Measurements from ENCODE around the gene SORCS2.

DNA sequence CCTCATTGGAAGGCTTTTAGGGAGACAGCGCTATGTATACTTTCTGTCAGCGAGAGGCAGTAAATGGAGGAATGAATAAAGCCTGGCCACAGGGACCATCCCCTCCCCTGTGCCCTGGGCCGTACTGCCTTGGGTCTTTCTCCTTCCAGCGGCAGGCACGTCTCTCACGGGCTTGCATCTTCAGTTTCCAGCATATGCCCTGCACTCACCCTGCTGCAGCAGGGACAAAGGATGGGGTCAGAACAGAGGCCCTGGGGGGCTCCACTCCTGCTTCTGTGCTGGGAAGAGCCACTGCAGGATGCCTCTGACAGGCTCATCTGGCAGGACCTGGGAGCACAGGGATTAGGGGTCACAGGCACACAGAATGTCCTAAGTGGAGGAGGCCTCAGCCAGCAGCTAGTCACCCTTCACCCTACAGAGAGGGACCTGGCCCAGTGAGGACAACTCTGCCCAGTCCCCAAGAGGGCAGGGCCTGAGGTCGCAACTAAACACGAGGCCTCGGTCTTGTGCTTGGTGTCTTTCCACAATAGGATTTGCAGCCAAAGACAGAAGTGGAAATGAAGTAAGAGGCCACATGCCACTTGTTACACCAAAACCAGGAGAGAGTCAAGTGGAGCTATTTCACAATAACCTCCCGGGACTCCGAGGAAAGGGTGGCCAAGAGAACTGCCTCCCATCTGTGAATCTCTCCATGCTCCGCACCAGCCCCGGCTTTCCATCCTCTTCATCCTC, 596.5 kb downstream of the SORCS2 start:
- peak in 1 of 3 donors; percentile 41 for TF ChIP-seq POLR2AphosphoS5 (IDR thresholded peaks at IDR 0.05)
- TF ChIP-seq, protein P1, sequence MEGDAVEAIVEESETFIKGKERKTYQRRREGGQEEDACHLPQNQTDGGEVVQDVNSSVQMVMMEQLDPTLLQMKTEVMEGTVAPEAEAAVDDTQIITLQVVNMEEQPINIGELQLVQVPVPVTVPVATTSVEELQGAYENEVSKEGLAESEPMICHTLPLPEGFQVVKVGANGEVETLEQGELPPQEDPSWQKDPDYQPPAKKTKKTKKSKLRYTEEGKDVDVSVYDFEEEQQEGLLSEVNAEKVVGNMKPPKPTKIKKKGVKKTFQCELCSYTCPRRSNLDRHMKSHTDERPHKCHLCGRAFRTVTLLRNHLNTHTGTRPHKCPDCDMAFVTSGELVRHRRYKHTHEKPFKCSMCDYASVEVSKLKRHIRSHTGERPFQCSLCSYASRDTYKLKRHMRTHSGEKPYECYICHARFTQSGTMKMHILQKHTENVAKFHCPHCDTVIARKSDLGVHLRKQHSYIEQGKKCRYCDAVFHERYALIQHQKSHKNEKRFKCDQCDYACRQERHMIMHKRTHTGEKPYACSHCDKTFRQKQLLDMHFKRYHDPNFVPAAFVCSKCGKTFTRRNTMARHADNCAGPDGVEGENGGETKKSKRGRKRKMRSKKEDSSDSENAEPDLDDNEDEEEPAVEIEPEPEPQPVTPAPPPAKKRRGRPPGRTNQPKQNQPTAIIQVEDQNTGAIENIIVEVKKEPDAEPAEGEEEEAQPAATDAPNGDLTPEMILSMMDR (IDR thresholded peaks at IDR 0.05): no peak

Data from breast epithelium (tissue), 3 donors.